ENCODE data around the gene MIOX. TPM values are rescaled to one million over a fixed set of nuclear protein-coding genes. Genes with fewer than 3 reads are reported as not detected.

Gene MIOX
- total RNA-seq, 4 donors from 2014 or later: not detected

DNA sequence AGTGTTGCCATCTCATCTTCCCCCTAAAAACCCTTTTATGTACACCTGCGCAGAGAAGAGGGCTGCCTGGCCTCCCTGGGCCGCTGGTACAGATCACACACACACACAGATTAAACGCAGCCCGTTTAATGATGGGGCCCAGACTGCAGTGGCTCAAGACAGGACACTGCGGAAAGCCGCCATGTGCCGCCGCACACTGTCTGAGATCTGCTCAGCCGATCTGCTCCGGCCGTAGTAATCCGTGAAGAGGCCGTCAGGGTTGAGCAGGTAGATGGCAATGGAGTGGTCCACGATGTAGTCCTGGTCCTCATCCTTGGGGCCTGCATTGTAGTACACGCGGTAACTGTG, 36.8 kb downstream of the MIOX start:
- TF ChIP-seq, protein P1, sequence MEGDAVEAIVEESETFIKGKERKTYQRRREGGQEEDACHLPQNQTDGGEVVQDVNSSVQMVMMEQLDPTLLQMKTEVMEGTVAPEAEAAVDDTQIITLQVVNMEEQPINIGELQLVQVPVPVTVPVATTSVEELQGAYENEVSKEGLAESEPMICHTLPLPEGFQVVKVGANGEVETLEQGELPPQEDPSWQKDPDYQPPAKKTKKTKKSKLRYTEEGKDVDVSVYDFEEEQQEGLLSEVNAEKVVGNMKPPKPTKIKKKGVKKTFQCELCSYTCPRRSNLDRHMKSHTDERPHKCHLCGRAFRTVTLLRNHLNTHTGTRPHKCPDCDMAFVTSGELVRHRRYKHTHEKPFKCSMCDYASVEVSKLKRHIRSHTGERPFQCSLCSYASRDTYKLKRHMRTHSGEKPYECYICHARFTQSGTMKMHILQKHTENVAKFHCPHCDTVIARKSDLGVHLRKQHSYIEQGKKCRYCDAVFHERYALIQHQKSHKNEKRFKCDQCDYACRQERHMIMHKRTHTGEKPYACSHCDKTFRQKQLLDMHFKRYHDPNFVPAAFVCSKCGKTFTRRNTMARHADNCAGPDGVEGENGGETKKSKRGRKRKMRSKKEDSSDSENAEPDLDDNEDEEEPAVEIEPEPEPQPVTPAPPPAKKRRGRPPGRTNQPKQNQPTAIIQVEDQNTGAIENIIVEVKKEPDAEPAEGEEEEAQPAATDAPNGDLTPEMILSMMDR (IDR thresholded peaks at IDR 0.05; ENCODE audit: low read depth): no peak

DNA sequence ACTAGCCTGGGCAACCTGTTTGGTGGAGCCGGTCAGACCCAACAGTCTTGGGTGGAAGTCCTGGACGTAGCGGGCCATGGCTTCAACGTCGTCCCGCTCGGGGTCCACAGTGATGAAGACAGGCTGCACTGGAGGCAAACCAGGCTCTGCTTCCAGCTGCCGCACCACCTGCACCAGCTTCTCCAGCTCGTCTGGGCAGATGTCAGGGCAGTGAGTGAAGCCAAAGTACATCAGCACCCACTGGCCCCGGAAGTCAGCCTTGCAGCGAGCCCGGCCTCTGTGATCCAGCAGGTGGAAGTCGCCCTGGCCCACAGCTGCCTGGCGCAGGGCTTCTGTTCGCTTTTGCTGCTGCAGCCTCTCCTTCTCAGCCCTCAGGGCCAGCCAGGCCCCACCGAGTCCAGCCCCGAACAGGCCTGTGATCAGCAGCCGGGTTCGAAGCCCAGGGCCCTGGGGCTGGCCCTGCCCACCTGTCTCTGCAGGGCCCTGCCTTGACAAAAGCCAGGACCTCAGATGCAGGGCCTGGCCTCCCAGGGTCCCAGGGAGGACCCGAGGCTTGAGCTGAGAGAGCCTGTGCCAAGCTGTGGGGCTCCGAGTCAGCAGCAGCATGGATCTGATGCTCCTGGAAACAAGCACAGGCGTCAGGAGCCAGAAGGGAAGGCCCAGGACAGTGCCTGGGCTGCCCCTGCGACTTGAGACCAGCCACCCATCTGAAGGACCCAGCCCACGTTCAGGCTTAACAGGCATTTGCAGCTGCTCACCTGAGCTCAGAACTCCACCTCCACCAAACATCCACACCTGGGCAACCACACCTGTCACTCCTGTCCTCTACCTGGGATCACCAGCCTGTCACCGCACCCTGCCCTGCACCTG, 37.4 kb downstream of the MIOX start:
- TF ChIP-seq, protein P1 (IDR thresholded peaks at IDR 0.05; ENCODE audit: low read depth): no peak

DNA sequence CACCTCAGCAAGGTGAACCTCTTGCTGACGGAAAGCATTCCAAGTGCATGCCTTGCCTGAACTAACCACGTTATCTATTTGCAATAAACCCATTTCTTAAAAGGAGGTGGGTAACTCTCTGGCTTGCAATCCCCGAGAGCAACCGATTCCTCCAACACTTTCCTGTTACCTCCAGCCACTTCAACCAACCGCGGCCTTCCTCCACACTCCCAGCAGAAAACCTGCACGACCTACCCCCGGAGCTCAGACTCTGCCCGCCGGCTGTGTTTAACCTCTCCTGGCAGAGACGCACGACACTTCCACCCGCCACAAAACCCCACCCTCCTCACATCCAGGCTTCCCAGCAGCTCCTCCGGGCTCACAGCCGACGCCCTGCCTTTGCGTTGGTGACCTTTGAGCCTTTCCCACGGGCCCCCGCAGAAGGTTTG, 38.0 kb downstream of the MIOX start:
- TF ChIP-seq, protein P1 (IDR thresholded peaks at IDR 0.05; ENCODE audit: low read depth): no peak

DNA sequence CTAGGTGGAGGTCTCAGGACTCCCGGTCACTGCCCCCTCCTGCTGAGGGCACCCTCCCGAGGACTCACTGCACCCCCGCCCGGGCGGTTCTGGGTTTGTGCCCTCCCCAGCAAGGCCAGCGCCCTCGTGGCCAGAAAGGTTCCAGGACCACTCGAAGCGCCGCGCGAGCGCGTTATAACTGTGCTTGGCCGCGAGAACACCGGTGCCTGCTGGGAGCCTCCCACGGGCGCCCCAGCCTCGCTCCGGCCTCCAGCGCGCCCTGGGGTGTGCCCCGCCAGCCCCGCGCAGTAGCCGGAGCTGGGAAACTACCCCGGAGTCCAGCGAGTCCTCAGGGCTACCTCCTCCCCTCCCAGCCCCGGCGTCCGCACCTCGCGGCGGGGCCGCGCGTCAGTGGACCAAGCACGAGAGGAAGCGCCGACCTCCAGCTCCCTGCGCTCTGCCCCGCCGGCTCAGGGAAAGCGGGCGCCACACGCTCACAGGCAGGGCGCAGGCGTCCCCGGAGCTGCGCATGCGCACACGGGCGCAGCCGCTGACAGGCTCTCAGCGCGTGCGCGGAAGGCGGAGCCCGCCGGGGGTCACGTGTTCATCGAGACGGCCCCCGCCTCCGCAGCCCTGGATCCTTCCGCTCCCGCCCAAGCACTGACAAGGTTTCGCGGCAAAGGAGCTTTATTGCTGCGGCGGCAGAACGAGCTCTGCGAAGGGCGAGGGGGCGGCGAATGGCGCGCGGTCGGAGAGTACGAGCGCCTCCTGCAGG, 38.6 kb downstream of the MIOX start, which contains the start of gene SCO2:
TSS of gene SCO2 (minus strand) at position 495 of the 754 bp plus-strand sequence. CDS start 1,187 bp downstream, outside the sequence.
- TF ChIP-seq, protein P1 (IDR thresholded peaks at IDR 0.05; ENCODE audit: low read depth): no peak

DNA sequence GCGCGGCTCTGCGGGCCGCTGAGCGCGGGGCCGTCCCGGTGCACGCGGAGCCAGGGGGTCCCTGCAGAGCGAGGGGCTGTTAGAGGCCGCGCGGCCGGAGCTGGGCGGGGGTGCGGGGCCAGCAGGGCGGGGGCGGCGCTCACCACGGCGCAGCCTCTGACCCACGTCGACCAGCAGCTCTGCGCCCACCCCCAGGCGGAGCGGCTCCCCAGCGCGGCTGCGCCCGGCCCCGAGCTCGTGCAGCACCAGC, 39.1 kb downstream of the MIOX start:
- TF ChIP-seq, protein P1 (IDR thresholded peaks at IDR 0.05; ENCODE audit: low read depth): no peak

DNA sequence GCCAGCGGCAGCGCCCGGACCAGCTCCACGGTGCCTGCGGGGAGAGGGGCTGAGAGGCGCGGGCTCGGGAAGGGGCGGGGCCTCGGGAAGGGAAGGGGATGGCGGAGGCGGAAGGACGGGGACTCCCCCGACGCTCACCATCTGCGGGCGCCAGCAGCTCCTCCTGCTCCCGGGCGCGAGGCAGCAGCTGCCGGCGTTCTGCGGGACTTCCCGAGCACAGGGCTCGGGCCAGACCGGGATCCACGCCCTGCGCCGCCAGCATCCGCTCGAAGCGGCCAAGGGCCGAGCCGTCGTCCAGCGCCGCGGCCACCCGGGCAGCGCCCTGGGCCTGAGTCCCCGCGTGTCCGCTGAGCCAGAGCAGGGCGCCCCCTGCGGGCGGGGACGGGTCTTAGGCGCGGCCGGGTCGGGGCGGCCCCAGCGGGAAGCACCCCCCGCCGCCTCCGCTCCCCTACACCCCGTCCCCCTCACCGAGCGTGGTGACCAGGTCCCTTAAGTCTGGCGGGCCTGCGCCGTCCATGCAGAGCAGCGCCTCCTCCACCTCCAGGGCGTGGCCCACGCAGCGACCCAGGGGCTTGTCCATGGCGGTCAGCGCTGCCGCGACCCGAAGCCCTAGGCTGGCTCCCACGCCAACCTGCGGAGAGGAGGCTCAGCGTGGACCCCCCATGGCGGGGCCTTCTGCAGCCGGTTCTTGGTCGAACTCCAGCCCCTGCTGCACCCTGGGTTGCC, 39.6 kb downstream of the MIOX start:
- TF ChIP-seq, protein P1 (IDR thresholded peaks at IDR 0.05; ENCODE audit: low read depth): no peak
